NCI-H1048 (cell line): ENCODE results near the gene GATC.
A peak's percentile ranks its signal among the peaks of the same experiment; 100 is the strongest.
"Not testable (repeated sequence)": the region's sequence is repeated elsewhere in the genome, so short reads cannot be mapped to it uniquely, and the experiment has no call there.

ENCODE experiments used
- DNase-seq: peaks from one replicate; lab custom pipeline; 2025; lab: John Stamatoyannopoulos, UW

The GATC gene

DNA sequence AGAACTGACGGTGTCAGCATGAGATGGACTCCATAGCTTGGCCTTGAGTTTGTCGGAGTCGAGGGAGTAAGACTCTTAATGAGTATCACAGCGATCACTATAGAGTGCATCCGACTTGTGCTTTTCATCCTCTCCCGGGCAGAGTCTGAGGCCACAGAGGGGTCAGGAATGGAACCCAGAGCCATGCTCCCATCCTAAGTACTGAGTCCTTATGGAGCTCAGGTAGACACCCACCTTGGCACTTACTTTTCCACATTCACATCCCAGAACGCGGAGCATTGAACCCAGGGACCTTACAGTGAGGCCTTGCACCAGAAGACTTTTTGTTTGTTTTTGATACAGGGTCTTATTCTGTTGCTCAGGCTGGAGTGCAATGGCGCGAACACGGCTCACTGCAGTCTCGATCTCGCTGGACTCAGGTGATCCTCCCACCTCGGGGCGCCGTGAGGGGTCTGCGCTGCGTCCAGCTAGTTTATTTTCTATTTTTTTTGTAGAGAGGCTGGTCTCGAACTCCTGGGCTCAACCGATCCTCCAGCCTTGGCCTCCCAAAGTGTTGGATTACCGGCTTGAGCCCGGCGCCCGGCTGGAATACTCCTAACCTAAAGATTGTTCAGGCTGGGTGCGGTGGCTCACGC is 24.0 kb downstream of the GATC start:
- DNase-seq = no peak

DNA sequence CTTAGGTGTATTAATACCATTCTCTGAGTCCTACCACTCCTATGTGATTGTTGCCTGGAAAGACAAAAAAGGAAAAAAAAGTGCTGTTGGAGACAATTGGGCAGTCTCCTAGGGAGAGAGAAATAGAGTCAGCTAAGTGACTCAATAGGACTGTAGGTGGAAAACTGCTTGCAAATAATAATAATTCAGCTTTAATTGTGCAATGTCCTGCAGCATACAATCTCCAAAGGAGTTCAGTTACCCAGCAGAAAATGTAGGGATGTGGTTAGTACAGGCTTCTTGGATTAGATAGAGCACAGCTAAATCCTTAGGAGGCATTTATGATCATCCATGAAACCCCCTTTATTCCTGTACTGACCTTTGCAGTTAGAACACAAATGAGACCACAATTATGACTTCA is 26.3 kb downstream of the GATC start:
- DNase-seq = no peak

DNA sequence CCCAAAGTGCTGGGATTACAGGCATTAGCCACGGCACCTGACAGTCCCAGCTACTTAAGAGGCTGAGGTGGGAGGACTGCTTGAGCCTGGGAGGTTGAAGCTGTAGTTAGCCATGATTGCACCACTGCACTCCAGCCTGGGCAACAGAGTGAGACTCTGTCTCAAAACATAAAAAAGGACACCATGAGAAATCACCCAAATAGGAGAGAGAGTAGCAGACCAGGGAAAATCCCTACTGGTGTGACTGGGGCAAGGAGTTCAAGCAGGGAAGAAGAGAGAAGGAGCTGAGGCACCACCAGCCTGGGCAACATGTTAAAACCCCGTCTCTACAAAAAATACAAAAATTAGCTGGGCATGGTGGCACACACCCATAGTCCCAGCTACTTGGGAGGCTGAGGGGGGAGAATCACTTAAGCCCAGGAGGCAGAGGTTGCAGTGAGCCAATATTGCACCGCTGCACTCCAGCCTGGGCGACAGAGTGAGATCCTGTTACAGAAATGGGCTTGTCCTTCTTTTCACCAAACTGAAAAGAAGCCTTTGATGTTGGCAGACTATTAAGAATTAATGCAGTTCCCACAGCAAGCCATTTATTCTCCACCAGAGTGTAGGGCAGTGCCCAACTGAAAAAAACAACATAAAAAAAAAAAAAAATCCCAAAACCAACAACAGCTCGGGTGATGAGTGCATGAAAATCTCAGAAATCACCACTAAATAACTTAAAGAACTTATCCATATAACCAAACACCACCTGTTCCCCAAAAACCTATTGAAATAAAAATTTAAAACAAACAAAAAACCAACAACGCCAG is 27.8 kb downstream of the GATC start:
- DNase-seq = no peak

DNA sequence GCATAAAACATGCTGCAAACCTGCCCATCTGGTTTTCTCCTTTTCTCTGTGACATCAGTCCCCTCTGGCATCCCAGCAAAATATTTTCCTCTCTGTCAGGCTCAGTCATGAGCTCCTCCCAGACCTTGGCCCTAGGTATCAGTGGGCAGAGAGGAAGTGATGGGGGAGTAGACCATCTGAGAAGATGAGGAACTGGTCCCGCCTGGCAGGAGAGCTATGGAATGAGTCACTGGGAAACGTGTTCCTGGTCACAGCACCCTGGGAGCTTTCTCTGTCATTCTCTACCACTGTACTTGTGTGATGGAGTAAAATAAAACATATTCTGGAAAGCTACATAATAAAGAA is 28.3 kb downstream of the GATC start:
- DNase-seq = no peak

DNA sequence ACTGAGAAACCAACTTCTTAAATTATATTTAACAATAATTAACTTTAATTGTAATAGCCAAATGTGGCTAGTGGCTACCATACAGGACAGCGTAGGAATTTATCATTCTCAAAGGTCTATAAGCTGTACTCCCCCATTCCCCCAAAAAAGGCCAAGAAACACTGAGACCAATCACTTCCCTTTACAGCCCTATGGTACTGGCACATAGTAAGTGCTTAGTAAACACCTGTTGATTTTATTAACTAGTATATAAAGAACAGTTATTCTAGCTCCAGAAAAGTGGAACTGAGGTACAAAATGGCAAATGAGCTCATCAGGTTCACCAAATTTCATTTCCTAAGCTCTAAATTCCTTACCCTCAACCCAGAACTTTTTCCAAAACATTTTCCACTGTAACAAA is 29.4 kb downstream of the GATC start:
- DNase-seq = no peak

DNA sequence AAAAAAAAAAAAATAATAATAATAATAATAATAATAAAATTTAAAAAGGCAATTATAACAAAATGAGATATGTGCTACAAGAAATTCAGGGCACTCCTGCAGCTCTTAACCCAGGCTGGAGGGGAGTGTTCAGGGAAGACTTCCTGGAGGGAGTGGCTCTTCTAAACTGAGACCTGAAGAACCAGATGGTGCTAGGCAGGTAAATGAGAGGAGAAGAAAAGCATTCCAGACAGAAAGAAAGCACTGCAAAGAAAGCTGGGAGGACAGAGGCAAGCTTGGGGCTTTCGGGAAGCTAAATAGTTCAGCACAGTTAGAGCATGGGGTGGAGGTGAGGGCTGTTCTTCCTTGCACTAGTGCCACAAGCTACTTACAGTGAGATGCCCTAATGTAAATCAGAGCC is 33.2 kb downstream of the GATC start:
- no peak for DNase-seq

DNA sequence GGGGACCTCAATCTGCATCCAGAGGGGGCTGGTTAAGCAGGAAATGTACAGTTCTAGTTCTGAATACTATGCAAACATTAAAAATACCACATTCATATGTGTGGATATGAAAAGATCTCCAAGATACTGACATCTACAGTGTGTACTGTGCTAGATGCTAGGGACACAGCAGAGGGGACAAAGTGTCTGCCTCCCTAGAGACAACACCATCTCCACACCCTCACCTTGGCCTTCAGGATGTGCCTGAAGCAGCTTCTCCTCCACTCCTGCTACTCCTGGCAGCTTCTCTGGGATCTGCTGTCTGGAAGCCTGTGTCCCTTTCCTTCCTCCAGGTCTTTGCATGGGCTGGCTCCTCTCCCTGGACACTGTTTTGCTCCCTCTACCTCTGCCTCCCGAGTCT is 34.0 kb downstream of the GATC start:
- no peak for DNase-seq

DNA sequence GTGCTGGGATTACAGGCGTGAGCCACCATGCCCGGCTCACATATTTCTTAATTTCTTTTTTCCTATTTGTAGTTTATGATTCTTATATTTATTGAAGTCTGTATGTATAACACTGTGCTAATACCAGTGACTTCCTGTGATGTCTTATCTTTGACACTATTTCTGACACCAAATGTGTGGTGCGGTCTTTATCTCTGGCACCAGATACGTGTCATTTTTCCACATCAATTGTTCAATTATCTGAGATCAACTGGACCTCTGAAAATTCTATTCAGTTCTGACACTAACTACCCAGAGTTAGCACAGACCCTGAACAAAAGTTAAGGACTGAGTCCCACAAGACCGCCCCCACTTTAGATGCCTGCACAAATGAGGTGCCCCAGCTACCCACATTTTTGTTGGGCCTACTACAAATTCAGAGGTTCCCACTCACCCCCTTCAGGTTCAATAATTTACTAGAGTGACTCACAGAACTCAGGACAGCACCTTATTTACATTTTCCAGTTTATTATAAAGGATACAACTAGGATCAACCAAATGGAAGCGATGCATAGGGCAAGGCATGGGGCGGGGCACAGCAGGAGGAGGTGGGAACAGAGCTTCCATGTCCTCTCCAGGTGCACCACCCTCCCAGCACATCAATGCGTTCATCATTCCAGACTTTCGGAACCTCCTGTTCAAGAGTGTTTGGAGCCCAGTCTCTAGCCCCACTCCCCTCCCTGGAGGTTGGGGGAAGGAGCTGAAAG is 35.0 kb downstream of the GATC start:
- no peak for DNase-seq

DNA sequence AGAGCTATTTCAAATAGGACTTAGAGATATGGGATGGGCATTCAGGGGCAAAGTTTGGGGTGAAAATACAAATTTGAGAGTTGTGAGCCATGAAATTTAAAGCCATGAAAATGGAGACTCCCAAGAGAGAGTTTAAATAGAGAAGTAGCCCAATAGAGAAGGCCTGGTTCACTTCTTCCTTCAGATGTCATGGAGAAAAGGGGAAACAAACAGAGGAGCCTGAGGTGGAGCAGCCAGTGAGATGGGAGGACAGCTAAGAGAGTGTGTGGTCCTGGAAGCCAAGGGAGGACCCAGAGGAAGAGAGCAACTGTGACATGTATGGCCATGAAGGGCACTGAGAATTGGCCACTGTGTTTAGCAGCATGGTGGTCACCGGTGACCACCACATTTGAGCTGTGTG is 37.4 kb downstream of the GATC start:
- no peak for DNase-seq

DNA sequence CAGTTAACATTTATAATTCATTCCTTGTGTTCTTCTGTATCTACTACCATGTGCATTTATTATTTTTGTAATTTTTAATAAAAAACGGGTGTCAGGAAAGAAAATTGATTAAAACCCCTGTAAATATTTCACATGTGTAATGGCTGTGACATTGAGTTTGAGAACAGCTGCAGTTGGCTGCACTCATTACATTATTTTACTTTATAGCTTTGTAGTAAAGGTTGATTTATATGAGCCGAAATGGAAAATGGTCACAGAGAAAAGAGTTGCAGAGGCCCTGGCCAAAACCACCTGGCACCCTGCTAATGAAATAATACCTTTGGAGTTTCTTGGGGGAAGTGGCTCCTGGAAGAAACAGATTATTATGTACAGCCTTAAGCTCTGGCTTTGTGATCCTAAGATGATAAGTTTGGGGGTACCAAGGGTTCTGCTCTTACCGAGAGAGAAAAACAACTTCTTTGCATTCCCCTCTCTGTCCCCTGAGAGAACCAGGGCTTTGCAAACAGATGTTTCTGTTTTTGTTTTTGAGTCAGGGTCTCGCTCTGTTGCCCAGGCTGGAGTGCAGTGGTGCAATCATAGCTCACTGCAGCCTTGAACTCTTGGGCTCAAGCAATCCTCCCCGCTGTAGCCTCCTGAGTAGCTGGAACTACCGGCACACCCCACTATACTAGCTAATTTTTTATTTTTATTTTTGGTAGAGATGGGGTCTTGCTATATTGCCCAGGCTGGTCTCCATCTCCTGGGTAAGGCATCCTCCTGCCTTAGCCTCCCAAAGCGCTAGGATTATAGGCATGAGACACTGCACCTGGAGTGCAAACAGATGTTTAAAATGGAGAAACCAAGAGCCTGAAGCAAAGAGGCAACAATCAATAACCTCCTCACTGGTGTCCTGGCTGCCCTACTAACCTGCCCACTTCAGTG is 40.0 kb downstream of the GATC start:
- DNase-seq = no peak

DNA sequence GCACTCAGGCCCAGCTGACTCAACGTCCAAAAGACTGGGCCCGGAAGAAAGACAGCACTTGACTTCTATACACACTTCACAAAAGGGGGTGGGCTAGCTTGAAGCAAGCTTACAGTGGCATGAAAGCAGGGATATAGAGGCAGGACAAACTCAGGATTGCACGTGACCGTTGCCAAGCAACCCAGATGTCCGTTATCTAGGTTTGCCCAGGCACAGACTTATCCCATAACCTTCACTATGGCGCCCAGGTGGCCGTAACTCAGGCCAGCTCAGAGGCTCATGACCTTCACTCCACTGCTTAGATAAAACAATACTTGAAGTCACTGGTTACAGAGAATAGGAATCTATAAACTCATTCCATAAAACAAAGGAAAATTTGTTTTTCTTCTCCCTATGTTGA is 41.3 kb downstream of the GATC start:
- not testable (repeated sequence) for DNase-seq

DNA sequence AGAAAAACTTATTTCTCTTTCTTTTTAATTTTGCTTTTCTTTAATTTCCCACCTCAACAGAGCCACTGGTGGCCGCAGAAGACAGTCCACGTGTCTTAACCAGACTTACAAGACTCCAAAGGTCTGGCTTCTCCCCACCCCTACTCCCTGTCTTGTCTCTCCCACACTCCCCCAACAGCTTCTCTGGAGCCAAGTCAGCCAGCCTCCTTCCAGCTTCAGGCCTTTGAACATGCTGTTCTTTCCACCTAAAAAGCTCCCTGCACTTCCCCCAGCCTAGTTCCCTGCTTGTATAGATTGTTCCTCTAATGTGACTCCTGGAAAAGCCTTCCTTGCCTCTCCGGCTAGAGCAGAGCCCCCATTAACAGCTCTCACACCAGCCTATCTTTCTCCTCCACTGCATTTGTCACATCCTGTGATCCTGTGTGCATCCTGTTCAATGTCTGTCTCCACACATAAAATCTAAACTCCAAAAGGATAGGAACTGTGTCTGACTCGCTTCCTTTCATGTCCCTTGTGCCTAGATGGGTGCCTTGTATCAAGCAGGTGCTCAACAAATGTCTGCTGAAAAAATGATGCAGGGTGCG is 41.9 kb downstream of the GATC start:
- no peak for DNase-seq

DNA sequence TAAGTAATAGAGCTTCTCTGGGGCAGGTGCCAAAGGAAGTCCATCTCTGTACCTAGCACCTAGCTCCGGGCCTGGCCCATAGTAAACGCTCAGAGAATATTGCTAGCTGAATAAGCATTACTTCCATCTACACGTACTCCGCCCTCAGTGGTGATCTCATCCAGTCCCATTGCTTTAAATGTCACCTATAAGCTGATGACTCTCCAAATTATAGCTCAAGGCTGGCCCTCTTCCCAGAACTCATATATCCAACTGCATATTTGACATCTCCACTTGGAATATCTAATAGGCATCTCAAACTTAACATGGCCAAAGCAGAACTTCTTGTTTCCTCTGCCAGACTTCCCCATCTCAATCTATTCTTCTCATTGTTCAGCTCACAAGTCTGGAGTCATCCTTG is 42.8 kb downstream of the GATC start:
- DNase-seq = no peak

DNA sequence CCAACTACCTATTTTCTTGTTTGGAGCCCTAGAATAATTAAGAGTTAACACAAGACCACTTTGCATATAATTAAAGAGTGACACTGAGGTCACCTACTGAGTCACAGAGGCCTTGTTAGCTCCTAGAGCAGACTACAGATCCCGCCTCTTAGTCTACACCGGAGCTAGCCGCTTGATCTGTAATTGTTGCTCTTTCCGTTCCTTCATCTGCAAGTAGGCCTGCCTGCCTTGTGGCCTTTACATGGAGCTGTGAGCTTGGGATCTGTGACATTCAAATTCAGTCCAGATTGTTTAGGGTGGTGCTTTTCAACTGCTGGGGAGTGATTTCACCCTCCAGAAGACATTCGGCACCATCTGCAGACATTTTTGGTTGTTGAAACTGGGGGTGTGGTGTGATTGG is 44.1 kb downstream of the GATC start:
- no peak for DNase-seq

DNA sequence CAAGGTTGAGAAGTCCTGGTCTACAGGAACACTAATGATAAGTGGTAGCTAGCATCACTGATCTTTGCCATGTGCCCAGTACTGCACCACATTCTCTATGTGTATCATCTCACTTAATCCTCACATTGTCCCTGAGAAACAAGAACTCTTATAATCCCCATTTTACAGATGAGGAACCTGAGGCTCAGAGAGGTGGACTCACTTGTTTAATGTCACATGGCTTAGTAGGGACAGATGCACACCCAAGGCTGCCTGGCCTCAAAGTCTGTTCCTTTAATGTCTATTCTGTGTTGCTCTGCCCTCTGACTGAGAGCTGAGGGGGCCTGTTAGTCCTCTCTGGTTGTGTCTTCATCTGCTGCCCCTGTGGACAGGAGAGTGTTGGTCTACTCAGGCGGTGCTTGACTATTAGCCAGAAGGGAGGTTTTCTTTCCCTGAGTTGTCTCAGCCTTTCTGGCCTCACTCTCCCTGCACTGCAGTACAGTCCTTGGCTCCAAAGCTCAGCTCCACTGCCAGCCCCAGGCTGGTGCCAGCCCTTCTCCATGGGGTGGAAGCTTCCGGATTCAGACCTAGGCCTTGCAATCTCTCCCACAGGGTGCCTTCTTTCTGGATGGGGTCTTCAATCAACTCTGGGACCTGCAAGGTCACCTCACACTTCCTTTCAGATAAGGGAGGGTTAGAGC is 44.7 kb downstream of the GATC start:
- DNase-seq = no peak

DNA sequence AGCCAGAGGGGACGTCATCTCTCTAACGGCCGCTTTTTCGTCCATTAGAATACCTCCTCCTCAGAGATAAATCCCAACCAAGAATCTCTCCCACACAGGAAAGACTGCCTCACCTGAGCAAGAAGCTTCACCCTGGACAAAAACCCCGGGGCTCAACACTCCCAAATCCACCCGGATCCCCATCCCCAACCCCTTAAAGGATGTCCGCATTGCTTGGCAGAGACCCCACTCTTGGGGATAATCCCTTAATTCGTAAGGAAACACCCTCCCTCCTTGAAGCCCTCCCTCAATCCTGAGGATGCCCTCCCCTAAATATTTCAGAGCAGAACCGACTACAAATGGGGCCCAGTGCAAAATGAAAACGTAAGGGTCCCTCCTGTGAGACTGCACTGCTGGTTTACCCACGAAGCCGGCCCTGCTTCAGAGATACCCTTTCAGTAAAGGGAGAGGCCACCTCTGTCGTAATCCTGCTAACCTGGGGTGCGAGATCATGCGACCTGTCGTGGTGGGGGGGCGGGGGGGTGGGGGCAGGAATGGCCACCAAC is 49.0 kb downstream of the GATC start:
- DNase-seq = no peak

DNA sequence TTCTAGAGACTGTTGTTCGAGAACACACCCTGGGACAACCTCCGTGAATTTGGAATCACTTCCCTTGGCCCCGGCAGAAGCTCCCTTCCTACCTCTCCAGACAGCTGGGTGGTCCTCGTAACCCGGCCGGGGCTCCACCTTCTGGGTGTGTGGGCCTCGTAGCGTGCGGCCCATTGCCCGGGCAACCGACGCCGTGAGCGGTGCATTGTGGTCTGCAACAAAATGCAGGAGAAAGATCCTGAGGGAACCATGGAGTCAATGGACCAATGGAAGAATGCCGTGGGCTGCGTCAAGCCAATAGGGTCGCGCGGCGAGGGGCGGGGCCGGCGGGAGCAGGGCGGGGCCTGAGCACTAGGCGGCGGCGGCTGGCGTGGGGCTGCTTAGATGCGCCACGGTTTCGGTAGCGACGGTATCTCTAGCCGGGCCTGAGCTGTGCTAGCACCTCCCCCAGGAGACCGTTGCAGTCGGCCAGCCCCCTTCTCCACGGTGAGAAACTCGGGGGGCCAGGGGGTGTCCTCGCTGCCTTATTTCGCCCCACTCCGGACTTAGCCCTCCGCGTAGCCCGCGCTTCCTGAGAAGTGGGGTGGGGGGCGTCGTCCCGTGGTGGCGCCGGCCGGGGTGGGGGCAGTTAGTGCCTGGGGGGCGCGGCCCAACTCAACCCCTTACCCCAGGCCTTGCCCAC is 49.6 kb downstream of the GATC start, which contains the start of gene DYNLL1:
Gene DYNLL1, plus strand, starts transcription at position 383 of the 682 bp plus-strand sequence. CDS start 309 bp downstream, outside the sequence.
- DNase-seq = peak; percentile 88

DNA sequence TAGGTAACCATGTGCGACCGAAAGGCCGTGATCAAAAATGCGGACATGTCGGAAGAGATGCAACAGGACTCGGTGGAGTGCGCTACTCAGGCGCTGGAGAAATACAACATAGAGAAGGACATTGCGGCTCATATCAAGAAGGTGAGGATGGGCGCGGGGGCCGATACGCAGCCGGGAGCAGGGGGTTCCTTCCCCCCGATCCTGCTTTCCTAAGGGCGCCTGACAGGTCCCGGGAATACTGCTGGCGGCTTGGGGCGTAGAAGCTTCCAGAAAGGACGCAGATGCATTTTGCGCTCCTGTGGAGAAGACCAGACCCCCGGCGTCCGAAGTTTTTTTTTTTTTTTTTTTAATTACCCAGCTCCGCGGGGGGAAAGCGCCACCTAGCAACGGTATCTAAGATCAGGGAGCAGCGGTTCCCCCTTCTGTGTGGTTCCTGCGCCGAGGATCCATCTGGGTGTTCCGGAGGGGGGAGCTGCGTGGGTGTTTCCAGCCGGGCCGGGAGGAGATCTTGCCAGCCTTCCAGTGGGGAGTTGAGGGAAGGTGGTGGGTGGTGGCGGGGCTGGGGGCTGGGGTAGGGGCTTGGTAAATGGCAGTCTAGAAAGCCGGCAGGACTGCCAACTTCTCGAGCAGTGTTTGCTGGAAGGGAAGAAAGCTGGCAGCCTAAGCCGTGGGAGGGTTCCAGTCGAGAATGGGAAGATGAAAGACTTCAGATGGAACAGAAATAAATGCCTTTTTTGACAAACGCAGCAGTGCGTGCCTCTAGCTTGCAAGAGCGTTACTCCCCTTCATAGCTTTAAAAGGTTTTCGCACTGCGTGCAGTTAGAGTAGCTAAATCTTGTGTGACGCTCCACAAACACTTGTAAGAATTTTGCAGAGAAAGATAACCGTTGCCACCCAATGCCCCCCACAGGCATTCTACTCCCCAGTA is 50.4 kb downstream of the GATC start:
- DNase-seq = no peak

DNA sequence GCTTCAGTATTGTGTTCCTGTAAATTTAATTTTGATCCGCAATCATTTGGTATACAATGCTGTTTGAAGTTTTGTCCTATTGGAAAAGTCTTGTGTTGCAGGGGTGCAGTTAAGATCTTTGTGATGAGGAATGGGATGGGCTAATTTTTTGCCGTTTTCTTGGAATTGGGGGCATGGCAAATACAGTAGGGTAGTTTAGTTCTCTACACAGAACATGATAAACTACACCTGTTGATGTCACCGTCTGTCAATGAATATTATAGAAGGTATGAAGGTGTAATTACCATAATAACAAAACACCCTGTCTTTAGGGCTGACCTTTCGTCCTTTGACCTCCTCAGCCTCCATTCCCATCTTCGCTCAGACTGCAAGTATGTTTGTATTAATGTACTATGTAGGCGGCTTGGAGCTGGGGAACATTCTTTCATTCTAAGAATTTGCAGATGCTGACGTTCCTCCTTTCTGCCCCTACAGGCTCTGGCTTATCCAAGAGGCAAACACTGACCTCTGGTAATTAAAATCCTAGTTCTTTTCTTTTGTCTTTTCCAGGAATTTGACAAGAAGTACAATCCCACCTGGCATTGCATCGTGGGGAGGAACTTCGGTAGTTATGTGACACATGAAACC is 51.4 kb downstream of the GATC start:
- no peak for DNase-seq
